GM12865 (cell line): ENCODE measurements around the gene SULT6B1.
A peak's percentile ranks its signal among the peaks of the same experiment; 100 is the strongest.
"Not testable (repeated sequence)": the region's sequence is repeated elsewhere in the genome, so short reads cannot be mapped to it uniquely, and the experiment has no call there.

ENCODE experiments used
- DNase-seq: peaks from one replicate; pipeline ENCODE4 v3.0.0; 2010; ENCODE audit warnings: low read depth
- H3K4me3 ChIP-seq: 2 replicates; pipeline ENCODE4 v1.5.1; 2011; ENCODE audit warnings: mild to moderate bottlenecking, low read depth, low read length, control low read depth
- TF ChIP-seq, protein P1 (sequence below): IDR thresholded peaks from 2 replicates; pipeline ENCODE4 v1.5.1; 2011; ENCODE audit warnings: low read length, control low read depth, low read depth, inconsistent platforms; ENCODE audit not compliant: insufficient read depth; ENCODE audit errors: missing control alignments

The SULT6B1 gene, protein sequence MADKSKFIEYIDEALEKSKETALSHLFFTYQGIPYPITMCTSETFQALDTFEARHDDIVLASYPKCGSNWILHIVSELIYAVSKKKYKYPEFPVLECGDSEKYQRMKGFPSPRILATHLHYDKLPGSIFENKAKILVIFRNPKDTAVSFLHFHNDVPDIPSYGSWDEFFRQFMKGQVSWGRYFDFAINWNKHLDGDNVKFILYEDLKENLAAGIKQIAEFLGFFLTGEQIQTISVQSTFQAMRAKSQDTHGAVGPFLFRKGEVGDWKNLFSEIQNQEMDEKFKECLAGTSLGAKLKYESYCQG

DNA sequence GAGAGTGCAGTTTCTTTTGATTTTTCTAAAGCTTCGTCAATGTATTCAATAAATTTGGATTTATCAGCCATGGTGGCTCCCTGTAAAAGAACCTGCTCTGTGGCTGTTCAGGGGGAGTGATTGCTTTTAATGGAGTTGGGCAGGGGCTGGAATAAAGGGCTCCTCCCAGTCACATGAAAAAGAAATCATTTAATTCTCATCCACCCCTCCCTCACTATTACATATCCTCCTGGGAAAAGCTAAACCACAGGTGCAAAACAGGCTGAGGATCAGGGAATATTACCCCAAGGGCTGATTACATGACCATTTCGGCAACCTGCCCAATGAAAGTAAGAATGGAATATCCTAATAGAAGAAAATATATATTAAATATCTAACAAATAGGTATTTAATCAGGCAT, at the start of gene SULT6B1:
TSS of gene SULT6B1 (minus strand) at position 101 of the 400 bp plus-strand sequence. CDS start at position 71, 30 bp downstream.
- TF ChIP-seq, protein P1, sequence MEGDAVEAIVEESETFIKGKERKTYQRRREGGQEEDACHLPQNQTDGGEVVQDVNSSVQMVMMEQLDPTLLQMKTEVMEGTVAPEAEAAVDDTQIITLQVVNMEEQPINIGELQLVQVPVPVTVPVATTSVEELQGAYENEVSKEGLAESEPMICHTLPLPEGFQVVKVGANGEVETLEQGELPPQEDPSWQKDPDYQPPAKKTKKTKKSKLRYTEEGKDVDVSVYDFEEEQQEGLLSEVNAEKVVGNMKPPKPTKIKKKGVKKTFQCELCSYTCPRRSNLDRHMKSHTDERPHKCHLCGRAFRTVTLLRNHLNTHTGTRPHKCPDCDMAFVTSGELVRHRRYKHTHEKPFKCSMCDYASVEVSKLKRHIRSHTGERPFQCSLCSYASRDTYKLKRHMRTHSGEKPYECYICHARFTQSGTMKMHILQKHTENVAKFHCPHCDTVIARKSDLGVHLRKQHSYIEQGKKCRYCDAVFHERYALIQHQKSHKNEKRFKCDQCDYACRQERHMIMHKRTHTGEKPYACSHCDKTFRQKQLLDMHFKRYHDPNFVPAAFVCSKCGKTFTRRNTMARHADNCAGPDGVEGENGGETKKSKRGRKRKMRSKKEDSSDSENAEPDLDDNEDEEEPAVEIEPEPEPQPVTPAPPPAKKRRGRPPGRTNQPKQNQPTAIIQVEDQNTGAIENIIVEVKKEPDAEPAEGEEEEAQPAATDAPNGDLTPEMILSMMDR: no peak
- no peak within 1 kb of the TSS for H3K4me3 ChIP-seq
- DNase-seq: no peak

- TF ChIP-seq, protein P1: no peak
- DNase-seq: peak; percentile 21
- peak overlapping the region; percentile 94 for H3K4me3 ChIP-seq
Observed at GRCh38 chr2:37232131-37232933, 43.9 kb upstream of the SULT6B1 start.

DNA sequence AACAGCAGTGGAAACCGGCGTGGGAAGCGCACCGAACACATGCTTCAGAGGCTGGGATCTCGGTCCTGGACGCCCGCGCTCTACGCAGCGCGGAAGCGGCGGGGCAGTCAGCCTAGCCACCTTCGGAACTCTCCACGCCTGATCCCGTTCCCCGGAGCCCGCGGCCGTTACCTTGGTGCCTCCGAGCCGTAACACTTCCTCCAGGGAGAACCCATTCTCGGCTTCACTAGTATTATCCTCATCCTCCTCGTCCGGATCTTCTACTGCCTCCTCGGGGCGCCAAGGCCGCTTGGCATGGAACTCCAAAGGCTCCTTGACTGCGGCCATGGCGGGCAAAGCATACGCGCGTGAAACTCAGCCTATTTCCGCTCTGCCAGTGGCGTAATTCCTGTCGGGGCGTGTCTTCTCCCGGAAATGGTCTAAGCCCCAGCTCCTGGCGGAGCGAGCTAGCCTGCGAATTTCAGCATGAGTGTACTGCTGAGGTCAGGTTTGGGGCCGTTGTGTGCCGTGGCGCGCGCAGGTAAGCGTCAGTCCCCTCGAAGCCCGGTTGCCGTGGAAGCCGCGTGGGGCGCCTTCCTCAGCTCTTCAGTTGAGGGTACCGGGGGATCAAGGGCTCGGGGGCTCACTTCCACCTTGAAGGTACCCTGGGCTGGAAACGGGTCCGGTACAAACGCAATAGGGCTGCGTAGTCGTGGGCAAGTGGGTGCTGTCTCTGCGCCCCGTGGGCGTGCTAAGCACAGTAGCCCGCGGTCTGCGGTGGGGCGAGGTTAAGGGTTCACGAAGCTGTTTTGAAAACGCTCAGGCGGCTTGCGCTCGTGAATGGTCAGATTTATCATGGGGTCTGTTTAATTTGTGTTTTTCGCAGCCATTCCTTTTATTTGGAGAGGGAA, 43.0 kb upstream of the SULT6B1 start, which contains the start of the genes CEBPZ and NDUFAF7:
TSS of gene CEBPZ (minus strand) at position 356 of the 890 bp plus-strand sequence. CDS start at position 327, 29 bp downstream.
TSS of gene NDUFAF7 (plus strand) at position 418 of the 890 bp plus-strand sequence. CDS start at position 466, 48 bp downstream.
- DNase-seq: peak; percentile 93
- TF ChIP-seq, protein P1: no peak

DNA sequence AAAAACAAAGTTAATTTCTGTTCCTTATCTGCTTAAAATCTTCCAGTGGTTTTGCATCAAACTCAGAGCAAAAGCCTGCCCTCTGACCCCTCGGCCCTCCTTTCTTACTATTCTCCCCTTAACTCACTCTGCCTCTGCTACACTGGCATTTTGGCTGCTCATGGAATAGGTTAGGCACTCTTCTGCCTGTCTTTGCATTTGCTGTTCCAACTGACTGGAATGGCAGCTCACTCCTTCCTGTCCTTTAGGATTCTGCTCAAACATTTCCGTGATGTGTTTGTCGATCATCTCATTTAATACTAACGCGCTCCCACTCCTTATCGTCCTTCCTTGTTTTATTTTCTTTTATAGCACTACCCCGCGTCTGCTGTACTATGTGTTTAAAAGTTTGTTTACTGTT, 42.1 kb upstream of the SULT6B1 start:
- no peak for DNase-seq
- H3K4me3 ChIP-seq: peak overlapping the region; percentile 94
- TF ChIP-seq, protein P1: no peak

More for the DNA sequence above, 43.0 kb upstream of the SULT6B1 start, which contains the start of the genes CEBPZ and NDUFAF7:
- peak within 1 kb of the TSS; percentile 94 for H3K4me3 ChIP-seq

- TF ChIP-seq, protein P1: no peak
- H3K4me3 ChIP-seq: no peak overlapping the region
- DNase-seq: no peak
Observed at GRCh38 chr2:37228788-37229187, 40.3 kb upstream of the SULT6B1 start.

DNA sequence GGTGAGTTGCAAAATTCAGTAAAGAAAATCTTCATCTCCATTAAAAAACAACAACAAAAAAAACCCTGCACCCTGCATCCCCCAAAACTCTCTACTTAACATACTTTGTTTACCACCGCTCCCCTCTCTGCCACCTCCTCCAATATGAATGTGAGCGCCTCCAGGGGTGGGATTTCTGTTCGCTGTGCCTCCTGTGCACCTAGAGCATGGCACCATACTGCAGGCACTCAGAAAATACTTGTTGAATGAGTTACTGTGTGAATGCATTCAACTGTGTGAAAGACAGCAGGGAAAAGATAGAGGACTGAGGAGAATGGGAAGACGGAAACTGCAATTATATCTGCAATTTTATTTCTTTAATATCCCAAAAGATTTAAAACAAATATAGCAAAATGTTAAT, 38.4 kb upstream of the SULT6B1 start:
- TF ChIP-seq, protein P1: no peak
- no peak overlapping the region for H3K4me3 ChIP-seq

DNA sequence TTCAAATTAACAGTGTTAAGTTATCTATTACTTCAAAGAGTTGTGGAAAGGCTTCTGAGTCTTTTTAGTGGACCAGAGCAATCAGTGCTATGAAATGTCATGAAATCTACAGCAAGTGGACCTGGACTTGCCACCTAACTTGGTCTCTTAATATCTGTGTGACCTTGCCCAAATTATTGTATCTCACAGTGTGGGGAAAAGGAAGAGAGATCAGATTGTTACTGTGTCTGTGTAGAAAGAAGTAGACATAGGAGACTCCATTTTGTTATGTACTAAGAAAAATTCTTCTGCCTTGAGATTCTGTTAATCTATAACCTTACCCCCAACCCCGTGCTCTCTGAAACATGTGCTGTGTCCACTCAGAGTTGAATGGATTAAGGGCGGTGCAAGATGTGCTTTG, 36.7 kb upstream of the SULT6B1 start:
- H3K4me3 ChIP-seq: not testable (repeated sequence)

More for the DNA sequence above, 38.4 kb upstream of the SULT6B1 start:
- no peak for DNase-seq

More for the DNA sequence above, 36.7 kb upstream of the SULT6B1 start:
- DNase-seq: not testable (repeated sequence)
